HG02840 (cell line): ENCODE measurements around the gene METTL17.
"Not testable (repeated sequence)": the region's sequence is repeated elsewhere in the genome, so short reads cannot be mapped to it uniquely, and the experiment has no call there.

Experiments used
- ATAC-seq: cut with Tn5 transposase; IDR thresholded peaks from one replicate; pipeline ENCODE4 v1.9.1; 2021; ENCODE audit warnings: mild to moderate bottlenecking, moderate library complexity, moderate number of reproducible peaks; ENCODE audit not compliant: unreplicated experiment, low FRiP score

The METTL17 gene

DNA sequence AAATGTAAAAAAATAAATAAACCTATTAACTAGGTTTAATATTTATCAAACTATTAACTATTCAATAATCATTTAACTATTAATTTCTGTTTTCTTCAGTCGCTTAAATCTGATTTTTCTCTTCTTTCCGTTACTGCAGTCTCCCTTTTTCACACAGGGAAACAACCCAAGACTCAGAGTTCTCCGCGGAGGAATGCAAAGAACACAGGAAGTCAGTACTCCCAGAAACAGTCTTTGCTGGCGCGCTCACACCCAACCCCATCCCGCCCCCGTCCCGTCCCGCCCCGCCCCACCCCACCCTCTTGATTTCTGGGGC, 351 bp upstream of the METTL17 start:
- no peak for ATAC-seq

DNA sequence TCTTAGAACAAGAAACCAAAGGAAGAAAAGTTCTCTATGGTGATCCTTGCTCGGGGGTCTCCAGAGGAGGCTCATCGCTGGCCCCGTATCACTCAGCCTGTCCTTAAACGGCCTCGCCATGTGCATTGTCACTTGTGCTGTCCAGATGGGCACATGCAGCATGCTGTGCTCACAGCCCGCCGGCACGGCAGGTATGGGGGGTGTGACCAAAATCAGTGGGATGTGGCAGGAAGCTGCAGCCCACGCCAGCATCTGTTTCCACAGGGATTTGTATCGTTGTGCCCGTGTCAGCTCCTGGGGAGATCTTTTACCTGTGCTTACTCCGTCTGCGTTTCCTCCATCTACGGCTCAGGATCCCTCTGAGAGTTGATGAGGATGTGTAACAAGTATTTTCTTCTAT, 6.7 kb downstream of the METTL17 start:
- ATAC-seq: no peak

DNA sequence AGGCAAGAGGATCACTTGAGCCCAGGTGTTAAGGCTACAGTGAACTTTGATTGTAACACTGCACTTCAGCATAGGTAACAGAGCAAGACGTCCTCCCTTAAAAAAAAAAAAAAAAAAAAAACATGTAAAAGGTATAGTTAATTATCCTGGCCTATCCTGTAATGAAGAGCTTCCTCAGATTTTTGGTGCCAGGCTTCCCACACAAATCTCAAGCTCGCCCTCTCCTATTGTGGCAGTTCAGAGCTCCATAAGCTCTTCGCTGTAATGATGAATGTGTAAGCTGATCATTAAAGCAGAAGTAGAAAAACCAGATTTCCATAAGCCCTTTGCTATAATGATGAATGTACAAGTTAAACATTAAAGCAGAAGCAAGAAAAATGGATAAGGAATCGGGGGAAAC, 7.3 kb downstream of the METTL17 start:
- ATAC-seq: no peak

DNA sequence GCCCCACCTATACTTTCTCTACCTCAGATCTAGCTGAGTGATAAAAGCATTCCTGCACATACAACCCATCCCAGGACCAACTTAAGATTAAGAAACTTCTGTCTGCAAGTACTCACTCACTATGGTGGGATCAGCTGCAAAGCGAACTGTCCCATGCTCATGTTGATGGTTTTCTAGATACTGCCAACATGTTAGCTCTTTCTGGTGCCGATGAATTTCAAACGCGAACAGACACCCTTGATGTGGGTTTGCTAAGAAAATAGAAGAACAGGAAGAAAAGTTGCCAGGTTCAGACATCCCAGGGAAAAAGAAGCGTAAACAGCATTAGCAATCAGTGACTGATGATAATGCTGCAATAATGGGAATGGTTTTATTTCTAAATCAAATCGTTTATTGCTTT, 7.8 kb downstream of the METTL17 start:
- no peak for ATAC-seq

DNA sequence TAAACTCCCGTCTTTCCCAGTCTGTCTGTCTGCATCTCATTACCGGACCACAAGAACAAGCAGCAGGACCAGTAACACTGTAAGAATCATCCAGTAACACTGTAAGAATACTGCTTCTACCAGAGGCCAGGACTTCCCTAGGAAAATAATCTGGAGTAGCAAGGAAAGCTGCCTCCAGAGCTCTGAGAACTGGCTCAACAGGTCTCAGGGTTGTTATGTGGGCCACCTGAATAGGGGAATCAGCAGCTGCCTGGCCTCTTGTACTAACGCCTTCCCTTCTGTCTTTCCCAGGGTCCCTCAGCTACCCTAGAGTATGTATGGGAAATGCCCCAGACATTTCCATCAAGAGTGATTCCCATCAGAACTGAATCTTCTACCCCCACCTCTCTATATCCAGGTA, 8.4 kb downstream of the METTL17 start:
- ATAC-seq: no peak

DNA sequence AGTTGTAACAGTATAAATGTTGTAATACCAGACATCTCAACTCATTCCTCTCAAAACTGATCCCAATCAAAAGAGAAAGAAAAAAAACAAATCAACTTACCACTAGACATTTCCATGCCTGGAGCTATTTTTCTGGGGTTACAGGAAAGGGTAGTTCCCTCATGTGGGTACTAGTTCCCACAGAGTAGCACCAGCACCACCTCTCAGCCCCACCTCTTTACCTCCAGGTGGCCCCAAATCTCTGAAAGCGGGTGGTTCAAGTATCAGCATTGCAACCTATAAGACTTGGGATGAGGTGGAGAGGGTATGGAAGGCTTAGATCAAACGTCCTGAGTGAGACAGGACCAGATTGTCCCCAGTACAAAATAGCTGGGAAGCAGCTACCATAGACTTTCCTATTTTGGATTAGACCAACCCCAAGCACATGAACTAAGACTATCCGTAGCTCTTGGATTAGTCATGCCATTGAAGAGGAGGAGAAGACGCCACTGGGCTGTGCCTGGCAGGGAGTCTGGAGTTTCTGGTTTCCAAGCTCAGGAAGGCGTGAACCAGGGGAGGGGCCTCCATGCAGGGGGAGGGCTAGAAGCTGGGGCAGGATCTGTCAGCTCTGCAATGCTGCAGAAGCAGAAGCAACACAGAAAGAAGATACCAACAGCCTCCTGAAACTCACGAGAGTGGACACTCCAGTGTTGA, 9.0 kb downstream of the METTL17 start, which contains the start of gene SLC39A2:
SLC39A2 (plus strand) TSS at position 620 of the 693 bp plus-strand sequence. CDS start 154 bp downstream, outside the sequence.
- no peak for ATAC-seq

DNA sequence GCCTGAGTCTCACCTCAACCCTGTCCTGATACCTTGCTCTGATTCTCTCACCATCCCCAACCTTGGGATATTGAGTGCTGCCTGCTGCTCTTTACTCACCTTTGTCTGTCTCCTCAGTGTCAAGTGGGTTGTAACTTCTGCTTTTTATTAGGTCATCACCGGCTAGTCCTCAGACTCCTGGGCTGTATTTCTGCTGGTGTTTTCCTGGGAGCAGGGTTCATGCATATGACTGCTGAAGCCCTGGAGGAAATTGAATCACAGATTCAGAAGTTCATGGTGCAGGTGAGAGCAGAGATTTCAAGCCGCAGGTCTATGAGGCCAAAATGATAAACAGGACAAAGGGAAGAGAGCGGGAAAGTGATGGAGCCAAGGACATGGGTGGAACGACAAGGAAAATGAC, 9.8 kb downstream of the METTL17 start:
- no peak for ATAC-seq

DNA sequence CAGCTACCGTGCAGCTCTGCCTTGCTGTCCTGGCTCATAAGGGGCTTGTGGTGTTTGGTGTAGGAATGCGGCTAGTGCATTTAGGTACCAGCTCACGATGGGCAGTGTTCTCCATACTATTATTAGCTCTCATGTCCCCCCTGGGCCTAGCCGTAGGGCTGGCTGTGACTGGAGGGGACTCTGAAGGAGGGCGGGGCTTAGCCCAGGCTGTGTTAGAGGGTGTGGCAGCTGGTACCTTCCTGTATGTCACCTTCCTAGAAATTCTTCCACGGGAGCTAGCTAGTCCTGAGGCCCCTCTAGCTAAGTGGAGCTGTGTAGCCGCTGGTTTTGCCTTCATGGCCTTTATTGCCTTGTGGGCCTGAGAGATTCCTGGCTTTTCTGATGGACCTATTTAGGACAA, 11.4 kb downstream of the METTL17 start:
- no peak for ATAC-seq

DNA sequence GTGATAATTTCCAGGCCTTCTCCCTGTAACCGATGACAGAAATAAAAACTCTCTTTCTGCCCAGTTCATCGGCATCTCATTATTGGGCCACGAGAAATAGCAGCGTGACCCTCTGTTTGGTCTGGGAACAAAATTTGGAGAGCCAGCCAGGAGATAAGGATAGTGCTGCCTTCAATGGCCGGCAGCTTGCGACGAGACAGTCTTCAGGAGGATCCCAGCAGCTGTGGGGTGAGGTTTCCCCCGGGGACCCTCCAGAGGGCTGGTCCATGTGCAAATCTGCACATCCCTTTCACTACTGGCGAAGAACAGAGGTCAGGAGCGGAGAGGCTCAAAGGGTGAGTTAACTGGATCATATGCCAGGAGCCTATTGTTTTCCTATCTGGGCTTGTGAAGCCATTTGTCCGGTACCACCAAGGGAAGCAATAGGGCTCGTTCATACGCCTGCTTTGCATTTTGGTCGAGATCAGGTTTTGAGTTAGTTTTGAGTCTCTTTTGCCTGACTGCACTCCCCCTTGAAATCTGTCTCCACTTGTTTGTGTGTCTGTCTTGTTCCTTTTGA, 14.1 kb downstream of the METTL17 start:
- ATAC-seq: no peak

DNA sequence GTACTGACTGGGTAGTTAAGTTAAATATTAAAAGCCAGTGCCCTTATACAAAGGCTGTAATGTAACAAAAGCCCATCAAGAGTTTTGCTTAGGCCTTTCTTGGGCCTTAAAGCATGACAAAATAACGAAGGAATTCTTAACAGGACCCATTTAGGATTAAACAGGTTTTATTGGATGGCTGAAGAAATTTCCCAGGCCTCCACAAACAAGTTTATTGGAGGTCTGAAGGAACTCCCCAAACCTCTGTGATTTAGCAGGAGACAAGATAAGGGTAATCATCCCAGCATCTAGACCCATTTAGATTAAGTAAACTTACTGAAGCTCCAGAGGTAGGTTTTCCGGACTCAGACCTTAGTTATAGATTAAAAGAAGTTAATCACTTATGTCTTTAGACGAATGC, 19.9 kb downstream of the METTL17 start:
- ATAC-seq: not testable (repeated sequence)

DNA sequence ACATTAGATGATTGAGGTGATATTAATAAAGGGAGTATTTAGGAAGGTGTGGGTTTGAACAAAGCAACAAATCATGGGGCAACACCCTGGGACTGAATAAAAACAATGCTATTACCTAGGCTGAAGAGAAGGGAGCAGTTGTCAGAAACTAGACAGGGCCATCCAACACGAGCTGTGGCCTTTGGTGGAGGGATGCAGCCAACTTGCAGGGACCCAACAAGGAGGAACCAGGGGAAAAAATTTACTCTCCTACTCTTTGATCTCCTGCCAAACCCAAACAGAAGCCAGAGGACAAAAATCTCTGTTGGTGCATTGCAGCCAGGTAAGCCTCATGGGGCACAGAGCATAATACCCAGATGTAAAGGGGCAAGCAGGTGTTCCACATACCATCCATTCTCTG, 21.4 kb downstream of the METTL17 start:
- no peak for ATAC-seq

DNA sequence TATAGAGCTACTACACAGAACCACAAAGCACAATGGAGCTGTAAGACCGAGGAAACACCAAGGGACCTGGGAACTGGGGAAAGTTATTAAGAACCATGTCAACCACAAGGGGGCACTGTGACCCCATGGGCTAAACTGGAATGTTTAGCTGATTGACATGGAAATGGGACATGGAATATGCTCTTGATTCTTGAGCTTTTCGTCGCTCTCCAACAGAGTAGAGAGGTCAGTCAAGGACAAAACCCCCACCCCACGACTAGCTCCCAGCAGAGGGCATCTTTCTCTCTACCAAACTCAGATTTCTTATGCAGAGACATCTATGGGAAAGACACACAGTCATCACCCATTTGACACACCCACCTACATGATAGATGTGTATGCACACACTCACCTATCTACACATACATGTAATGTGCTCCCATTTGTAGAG, 25.0 kb downstream of the METTL17 start:
- no peak for ATAC-seq

DNA sequence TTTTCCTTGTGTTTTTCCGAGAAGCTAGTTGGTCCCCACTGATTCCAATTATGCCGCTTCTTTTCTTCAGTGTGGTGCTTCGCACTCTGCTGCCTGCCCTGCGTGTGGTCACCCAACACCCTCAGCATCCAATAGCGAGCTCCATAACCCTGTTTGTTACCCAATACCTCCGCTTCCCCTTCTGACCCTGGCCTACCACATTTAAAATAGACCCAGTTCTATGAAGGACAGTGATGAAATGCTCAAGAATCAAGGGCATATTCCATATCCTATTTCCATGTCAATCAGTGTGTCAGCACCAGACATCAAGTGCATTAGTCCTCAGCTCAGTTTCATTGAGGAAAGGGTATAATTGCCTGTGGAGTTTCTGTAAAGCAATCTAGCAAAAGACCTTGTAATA, 25.5 kb downstream of the METTL17 start:
- no peak for ATAC-seq

DNA sequence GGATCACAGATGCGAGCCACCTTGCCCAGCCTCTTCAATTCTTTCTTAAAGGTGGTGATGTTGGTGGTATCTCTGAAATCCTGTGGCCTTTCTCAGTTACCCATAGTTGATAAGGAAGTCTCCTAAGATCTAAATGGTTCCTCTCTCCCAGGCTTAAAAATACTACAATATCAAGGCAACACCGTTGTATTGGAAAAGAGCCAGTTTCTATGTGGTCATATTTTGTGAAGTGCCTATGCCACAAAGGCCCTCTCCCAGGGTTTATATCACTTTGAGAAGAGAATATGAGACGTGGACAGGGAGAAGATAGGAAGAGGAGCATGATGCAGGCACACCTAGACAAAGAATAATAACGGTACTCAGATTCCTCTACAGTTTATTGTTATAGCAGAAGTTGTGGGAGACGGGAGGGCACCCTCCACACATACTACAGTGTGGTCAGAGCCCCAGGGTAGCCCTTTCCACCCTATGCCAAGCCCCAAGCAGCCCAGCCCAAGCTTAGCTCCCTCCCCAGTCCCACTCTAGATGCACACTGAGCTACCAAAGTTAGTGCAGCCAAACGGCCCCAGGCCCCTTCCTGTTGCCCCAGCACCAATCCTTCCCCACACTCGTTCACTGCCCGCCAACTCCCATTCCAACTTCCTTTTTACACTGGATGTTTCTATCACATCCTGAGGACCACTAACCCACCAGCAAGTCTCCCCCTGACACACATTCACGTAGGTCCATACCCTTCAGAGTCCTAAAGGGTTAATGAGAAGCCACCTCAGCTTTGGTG, 26.8 kb downstream of the METTL17 start:
- no peak for ATAC-seq

DNA sequence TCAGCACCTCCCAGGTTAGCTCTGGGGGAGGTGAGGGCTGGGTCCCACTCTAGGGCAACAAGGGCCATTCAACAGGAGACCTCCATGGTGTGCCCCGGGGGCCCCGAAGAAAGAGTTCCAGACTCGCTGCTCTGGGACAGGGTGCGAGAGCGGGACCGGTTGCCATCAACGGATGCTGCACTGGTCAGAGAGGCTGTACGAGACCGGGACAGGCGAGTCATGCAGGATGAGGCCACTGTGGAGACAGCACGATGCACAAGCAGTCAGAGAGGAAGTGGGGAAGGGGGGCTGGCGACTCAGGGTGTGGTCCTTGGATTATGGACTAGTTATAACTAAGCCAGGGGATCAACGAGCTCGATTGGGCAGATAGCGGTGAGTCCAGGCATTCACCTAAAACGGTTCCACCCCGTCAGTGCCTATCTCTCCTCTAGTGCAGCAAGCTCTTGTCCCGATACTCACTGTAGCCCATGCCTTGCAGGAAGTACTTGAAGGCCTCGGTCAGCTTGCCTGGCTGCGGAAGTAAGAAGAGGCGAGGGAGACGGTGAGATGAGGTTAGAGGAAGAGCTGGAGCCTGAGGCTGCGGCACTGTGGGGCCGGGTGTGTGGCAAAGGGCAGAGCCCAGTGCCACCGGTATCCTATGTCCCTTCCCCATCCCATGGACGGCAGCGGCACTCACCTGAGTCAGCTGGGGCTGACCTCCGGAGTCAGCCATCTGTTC, 27.9 kb downstream of the METTL17 start:
- ATAC-seq: no peak

DNA sequence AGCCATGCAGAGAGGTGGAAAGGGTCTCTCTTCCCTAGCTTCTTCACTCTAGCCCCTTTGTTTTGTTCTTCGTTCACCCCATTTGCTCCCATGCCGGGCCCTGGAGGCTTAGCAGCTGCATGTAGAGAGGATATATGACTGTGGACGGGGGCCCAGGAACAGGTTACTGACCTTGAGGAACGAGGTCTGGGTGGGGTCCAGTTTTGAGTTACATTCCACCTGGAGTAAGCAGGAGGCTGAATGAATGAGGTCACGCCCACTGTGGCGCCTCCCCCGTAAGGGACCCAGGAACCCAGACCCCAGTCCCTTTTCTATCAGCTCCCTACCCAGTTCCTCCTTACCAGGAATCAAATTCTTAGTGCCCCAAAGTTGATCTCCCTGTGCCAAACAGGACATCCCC, 28.5 kb downstream of the METTL17 start:
- ATAC-seq: no peak

DNA sequence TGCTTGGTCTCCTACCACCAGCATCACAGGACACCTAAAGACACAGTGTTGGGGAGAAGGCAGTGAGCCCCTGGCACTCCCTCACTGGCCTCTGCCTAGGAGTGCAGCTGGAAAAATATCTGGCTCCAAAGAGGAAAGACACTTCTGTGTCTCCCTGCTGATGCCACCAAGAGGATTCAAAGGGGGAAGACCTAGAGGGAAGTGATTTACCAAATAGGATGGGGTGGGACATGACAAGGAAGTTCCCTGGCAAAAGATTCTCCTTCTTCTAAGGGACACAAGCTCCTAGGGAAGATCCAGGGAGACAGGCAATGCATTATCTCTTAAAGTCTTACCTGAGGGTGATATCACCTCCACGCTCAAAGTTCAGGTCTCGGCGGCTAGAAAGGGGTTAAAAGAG, 29.0 kb downstream of the METTL17 start:
- ATAC-seq: no peak

DNA sequence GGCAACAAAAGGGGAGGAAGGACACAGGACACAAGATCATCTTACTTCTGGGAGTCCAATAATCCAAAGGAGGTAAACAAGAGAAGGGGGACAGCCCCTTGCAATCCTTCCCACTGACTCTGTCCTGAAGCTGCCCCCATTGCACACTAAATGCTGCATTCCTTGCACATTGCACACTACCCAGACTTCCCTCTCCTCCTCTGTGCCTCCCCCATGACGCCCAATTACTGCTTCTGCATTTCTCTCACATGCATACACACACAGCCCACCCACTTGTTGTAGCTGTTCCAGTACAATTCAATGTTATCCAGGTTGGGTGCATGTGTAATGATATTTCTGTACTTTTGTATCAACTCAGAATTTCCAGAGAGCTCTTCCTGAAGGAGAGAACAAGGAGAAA, 29.6 kb downstream of the METTL17 start:
- ATAC-seq: no peak

DNA sequence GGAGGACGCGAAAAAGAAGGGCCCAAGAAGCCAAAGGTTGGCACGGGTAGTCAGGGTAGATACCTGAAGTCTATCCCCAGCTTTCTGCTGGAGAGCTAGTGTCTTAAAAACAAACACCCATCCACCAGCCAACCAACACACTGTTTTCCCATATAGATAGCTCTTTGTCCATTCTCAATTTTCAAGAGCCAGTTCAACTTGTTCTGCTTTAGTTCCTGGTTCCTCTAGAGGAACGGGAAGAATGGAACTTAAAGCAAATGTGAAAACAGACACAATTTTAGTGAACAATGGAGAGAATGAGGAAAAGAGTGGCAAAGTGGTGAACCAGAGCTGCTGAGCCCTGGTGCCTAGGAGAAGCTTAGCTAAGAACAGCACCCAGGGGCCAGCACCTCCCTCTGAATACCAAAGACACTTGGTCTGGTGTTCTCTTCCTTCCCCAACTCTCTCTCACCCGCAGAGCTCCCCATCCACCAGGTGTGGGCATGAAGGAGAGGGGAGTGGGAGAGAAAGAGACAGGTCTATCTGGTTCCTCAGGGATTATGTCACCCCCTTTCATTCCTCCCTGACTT, 31.3 kb downstream of the METTL17 start:
- ATAC-seq: no peak

DNA sequence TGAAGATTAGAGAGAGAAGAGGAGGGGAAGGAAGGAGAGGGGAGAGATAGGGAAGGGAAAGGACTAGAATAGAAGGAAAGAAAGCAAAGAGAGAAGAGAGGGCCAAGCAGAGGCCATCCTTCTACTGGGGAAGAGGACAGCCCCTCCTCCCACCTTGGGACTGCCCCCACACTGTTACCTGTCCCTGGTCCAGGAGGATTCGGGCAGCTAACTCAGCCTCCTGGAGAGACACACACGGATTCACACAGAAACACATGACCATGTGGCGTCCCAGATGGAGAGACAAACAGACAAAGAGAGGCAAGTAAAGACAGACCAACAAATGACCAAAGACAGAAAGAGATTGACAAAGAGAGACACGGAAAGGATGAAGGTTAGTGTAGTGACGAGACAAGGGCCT, 32.9 kb downstream of the METTL17 start:
- no peak for ATAC-seq

DNA sequence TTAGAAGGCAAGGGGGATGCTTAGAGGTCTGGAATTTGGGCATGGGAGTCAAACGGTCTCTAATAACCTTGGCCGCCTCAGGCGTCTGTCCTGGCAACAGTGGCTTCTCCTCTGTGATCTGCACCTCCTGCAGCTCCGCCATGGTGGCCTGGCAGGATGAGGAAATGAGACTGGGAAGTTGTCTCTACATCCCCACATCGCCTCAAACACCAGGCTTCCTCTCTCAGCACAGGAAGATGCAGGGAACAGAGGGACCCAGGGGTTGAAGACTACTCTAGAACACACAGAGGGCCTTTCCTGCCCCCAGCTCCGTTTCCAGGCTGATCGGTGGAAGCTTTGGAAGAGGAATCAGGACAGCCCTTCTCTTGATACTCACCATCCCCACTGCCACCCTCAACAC, 33.4 kb downstream of the METTL17 start:
- ATAC-seq: no peak
